ENCODE results near the gene HIC1.

- TF ChIP-seq CTCF (IDR thresholded peaks at IDR 0.05) (no peak), POLR2A (IDR thresholded peaks at IDR 0.05) (no peak)
Observed at GRCh38 chr17:2061441-2061958, 6.6 kb downstream of the HIC1 start.
